GM21576 (cell line): ENCODE measurements around the gene IZUMO2.

ENCODE experiments used
- ATAC-seq: cut with Tn5 transposase; IDR thresholded peaks from one replicate; pipeline ENCODE4 v1.9.1; 2021; ENCODE audit warnings: mild to moderate bottlenecking, moderate library complexity; ENCODE audit not compliant: unreplicated experiment

Gene IZUMO2

DNA sequence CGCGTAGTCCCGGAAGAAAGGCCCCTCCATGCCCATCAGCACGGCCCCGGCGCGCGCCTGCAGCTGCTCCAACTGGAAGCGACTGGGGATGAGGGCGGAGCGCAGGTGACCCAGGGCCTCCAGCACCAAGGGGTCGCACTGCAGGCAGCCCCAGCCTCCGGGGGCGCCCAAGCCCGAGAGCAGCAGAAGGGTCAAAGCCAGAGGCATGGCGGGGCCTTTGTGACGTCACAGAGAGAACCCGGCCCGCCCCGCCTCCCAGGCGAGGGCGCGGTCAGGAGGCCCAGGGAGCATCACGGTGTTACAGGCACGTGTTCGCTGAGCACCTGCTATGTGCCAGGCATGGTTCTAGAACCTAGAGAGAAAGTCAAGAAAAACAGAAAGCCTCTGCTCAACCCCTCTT lies at the start of gene IZUMO2:
IZUMO2 (minus strand) TSS at position 294 of the 400 bp plus-strand sequence; CDS start at position 207, 87 bp downstream.
- ATAC-seq: no peak

- ATAC-seq: no peak
Observed at GRCh38 chr19:50210425-50210824, 47.3 kb upstream of the IZUMO2 start.

- ATAC-seq: no peak
Observed at GRCh38 chr19:50209131-50209530, 46.0 kb upstream of the IZUMO2 start.

DNA sequence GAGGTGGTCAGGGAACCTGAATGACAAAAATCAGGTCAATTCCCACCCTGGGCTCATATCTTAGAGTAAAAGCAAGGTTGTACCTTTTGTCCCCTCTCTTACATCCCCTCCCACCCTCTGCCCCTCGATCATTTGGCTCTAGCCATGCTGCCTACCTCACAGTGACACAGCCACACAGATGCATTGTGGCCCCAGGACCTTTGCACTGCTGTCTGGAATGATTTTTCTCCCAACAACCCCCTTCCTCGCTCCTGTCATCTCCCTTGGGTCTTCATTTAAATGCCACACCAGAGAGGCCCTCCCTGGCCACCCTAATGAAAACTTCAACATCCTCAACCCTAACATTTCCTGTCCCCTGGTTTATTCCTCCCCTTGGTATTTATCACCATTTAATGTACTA lies 44.6 kb upstream of the IZUMO2 start:
- ATAC-seq: no peak

DNA sequence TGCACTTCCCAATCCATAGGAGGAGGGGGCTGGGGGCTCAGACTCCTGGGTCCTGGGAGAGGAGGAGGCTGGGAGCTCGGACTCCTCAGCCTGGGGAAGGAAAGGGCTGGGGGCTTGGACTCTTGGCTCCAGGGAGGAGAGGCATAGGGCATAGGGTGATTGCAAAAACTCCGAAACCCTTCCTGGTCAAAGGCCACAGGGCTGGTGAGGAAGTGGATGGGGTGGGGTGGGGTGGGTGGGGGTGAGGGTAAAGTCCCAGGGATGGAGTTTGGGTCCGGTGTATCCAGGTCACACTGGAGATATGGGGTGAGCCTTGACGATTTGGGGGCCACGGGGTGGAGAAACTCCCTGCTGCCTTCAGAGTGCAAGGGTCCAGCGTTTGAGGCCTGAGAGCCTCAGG lies 43.1 kb upstream of the IZUMO2 start:
- no peak for ATAC-seq

GRCh38 chr19:50205681-50206138 lies 42.6 kb upstream of the IZUMO2 start:
- no peak for ATAC-seq

GRCh38 chr19:50204811-50205675 lies 42.0 kb upstream of the IZUMO2 start:
- no peak for ATAC-seq

GRCh38 chr19:50204081-50204428 lies 41.0 kb upstream of the IZUMO2 start:
- no peak for ATAC-seq

- no peak for ATAC-seq
Observed at GRCh38 chr19:50203281-50204080, 40.4 kb upstream of the IZUMO2 start, which contains the start of gene MYH14. TSS of gene MYH14 (plus strand) at chr19:50203622. CDS start at chr19:50210366, 6,744 bp downstream.

DNA sequence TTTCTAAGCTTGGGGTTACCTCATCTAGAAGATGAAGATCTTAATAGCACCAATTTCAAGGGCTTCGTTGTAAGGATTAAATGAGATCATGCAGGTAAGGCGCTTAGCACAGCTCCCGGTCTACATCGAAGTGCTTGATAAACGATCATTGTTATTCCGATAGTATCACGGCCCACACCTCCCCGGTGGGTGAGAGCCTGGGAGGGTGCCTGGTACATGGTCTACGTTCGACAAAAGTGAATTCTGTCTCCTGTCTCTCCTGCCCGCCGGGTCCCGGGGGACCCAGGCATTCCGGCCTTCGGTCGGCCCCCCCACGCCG lies 39.8 kb upstream of the IZUMO2 start:
- no peak for ATAC-seq

GRCh38 chr19:50202386-50202785 lies 39.3 kb upstream of the IZUMO2 start:
- no peak for ATAC-seq

- no peak for ATAC-seq
Observed at GRCh38 chr19:50199259-50199555, 36.1 kb upstream of the IZUMO2 start.

GRCh38 chr19:50198431-50199258 lies 35.6 kb upstream of the IZUMO2 start:
- ATAC-seq: no peak

DNA sequence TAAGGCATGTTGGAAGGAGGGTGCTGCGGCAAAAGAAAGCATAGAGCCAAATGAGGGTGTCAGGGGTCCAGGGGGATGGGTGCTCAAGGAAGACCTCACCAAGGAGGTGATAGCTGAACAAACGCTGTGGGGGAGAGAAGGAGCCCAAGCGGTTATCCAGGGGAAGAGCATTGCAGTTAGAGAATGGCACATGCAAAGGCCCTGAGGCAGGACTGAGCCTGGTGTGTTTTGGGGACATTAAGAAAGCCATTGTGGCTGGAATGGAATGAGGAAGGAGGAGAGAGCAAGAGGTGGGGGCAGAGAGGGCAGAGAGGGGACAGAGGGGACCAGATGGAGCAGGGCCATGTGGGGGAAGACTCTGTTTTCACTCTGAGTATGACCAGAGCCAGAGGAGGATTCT lies 34.3 kb upstream of the IZUMO2 start:
- no peak for ATAC-seq

DNA sequence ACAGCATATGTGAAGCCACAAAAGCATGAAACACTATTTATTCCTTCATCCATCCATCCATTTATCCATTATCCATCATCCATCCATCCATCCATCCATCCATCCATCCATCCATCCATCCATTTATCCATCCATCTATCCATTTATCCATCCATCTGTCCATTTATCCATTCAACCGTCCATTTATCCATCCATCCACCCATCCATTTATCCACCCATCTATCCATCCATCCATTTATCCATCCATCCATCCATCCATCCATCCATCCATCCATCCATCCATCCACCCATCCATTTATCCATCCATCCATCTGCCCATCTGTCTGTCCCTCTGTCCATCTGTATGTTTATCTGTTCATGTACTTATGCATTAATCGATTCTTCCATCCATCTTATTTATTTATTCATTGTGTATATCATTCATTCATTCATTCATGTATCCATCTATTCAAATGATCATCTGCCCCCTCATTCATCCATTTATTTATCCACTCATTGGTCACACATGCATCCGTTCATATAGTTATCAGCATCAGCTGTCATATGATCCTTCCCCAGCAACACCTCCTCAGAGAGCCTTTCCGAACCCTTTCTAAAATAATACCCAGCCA lies 33.3 kb upstream of the IZUMO2 start:
- no peak for ATAC-seq

DNA sequence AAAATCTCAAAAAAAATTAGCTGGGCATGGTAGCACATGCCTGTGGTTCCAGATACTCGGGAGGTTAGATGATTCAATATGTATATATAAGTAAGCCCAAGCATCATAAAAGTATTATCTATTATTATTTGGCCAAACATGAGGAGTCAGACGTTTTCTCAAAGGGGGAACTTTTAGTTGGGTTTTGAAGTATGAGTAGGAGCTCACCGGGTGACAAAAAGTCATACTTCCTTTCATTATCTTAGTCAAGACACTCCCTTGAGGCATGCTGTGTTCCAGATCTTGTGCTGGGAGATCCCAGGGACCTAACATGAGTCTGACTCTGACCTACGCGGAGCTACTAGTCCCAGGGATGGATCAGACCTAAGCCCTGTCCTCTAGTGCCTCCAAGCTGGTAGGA lies 32.1 kb upstream of the IZUMO2 start:
- ATAC-seq: no peak

DNA sequence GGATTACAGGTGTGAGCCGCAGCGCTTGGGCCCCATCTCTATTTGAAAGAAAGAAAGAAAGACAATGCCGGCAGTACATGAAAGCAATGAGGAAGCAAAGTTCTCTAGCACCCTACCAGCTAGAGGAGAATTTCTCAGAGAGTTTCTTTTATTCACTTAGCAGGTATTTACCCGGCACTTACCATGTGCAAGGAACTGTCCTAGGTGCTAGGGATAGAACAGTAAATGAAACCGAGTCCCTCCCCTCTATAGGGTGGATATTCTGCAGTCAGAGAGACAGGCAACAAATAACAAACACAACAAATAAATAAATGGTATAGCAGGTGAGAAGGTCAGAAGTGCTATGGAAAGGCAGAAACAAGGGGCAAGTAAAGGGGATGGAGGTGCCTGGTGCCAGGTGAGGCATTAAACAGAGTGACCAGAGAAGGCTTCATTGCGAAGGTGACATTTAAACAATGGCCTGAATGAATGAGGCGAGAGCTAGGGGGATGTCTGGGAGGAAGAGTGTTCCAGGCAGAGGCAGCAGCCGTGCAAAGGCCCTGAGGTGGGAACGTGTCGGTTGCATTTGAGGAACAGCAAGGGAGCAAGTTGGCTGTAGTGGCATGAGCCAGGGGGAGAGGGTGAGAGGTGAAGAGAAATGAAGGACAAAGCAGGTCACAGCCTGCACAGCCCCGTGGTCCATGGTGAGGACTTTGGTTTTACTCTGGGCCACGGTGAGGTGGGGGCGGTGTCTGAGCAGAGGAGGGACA lies 29.6 kb upstream of the IZUMO2 start:
- no peak for ATAC-seq

DNA sequence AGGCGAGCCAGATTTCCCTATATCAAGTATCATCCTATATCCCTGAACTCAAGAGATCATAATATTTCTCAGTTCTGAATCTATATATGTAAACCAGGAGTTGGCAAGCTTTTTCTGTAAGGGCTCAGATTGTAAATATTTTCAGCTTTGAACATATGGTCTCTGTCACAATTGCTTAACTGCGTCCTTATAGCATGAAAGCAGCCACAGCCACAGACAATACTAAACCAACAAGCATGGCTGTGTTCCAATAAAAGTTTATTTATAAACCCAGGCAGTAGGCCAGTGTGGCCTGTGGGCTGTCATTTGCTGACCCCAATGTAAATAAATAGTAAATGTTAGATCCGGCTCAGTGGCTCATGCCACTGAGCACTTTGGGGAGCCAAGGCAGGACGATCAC lies 28.1 kb upstream of the IZUMO2 start:
- no peak for ATAC-seq

GRCh38 chr19:50190439-50190891 lies 27.4 kb upstream of the IZUMO2 start:
- no peak for ATAC-seq

DNA sequence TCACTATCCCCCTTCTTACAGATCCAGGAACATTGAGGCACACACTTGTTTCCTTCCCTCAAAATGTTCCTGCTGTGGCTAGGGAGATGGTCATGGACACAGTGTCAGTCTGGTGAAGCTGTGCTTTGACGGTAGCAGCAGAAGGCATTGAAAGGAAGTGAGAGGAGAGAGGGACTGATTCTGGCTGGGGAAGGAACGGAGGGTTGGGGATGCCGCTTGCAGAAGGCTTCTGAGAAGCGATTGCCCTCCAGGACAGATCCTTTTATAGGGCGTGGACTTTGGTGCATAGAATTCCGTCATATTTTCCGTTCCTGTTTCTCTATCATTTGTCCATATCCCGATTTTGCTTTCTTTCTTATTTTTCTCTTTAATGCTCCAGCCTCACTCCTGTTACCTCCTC lies 26.2 kb upstream of the IZUMO2 start:
- no peak for ATAC-seq
